K562 (cell line): Measurements from ENCODE around the gene KRTCAP2. TPM values are rescaled to one million over a fixed set of nuclear protein-coding genes. Genes with fewer than 3 reads are reported as not detected.

Experiments
- GTF2E2 ChIP-seq: fragments of 200-800 bp; sonication (Bioruptor generic); IDR thresholded peaks from 2 replicates; pipeline ENCODE4 v1.6.1; 2016; ENCODE audit warnings: missing genetic modification characterization, missing compliant biosample characterization
- MXI1 ChIP-seq: IDR thresholded peaks from 2 replicates; pipeline ENCODE4 v1.6.1; 2011; ENCODE audit warnings: low read depth, mild to moderate bottlenecking, improper control_type of control experiment, low read length
- XRCC4 ChIP-seq: IDR thresholded peaks from one replicate; pipeline ENCODE4 v1.6.1; 2011; ENCODE audit not compliant: insufficient read depth, insufficient read length; ENCODE audit errors: extremely low read depth
- ZNF408 ChIP-seq: fragments of 250-450 bp; sonication (Bioruptor Pico); IDR thresholded peaks from 2 replicates; pipeline ENCODE4 v1.4.0; 2020; ENCODE audit warnings: low read depth, mild to moderate bottlenecking, moderate library complexity
- polyA plus RNA-seq, 8 experiments: library from polyadenylated mRNA; depleted of rRNA in 4 of 8; stranded (reverse) in 5 of 8; unstranded in 3 of 8; fragments of >200 nt; fragmentation: Nextera tagmentation in 2 of 8; fragmentation: Illumina TruSeq in 1 of 8; extraction: Ambion mirVana in 2 of 8; extraction: Trizol in 1 of 8; gene quantifications; 2 replicates each; pipeline versions ENCODE4 v1.2.1 to v1.2.3, GENCODE V29; 2011 to 2014; ENCODE audit warnings: inconsistent platforms in 1 of 8, missing spikeins in 1 of 8
- total RNA-seq, 7 experiments: library from RNA; depleted of rRNA in 6 of 7; stranded (reverse); fragments of >200 nt in 6 of 7; fragmentation: Illumina TruSeq in 2 of 7; extraction: Trizol in 2 of 7; gene quantifications; 2 replicates each; pipeline versions ENCODE4 v1.2.1 to v1.2.3, GENCODE V29; 2011 to 2021; ENCODE audit warnings: low replicate concordance in 1 of 7
- TF ChIP-seq, protein P1 (sequence below): fragments of 450-650 bp; IDR thresholded peaks from 2 replicates; pipeline ENCODE4 v1.7.1; 2018; ENCODE audit warnings: mild to moderate bottlenecking, low read depth; ENCODE audit not compliant: partially characterized antibody
- TF ChIP-seq, protein P2 (sequence below): fragments of 450-650 bp; IDR thresholded peaks from 2 replicates; pipeline ENCODE4 v1.6.1; 2016; ENCODE audit warnings: antibody characterized with exemption

Gene KRTCAP2
- total and polyA plus RNA-seq, 9 of the 15 experiments (the other 6 are each of a cell fraction or from before 2014, with no cell fraction given), result 126 to 436 (median 244) TPM

GRCh38 chr1:155186067-155186793 is 13.1 kb upstream of the KRTCAP2 start (continued):
- TF ChIP-seq, protein P1, sequence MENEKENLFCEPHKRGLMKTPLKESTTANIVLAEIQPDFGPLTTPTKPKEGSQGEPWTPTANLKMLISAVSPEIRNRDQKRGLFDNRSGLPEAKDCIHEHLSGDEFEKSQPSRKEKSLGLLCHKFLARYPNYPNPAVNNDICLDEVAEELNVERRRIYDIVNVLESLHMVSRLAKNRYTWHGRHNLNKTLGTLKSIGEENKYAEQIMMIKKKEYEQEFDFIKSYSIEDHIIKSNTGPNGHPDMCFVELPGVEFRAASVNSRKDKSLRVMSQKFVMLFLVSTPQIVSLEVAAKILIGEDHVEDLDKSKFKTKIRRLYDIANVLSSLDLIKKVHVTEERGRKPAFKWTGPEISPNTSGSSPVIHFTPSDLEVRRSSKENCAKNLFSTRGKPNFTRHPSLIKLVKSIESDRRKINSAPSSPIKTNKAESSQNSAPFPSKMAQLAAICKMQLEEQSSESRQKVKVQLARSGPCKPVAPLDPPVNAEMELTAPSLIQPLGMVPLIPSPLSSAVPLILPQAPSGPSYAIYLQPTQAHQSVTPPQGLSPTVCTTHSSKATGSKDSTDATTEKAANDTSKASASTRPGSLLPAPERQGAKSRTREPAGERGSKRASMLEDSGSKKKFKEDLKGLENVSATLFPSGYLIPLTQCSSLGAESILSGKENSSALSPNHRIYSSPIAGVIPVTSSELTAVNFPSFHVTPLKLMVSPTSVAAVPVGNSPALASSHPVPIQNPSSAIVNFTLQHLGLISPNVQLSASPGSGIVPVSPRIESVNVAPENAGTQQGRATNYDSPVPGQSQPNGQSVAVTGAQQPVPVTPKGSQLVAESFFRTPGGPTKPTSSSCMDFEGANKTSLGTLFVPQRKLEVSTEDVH, result no peak
- TF ChIP-seq MXI1, result no peak
- TF ChIP-seq ZNF408 (CRISPR knock-in tag), result no peak
- no peak for TF ChIP-seq GTF2E2 (tag)
- no peak for TF ChIP-seq XRCC4
- TF ChIP-seq, protein P2, sequence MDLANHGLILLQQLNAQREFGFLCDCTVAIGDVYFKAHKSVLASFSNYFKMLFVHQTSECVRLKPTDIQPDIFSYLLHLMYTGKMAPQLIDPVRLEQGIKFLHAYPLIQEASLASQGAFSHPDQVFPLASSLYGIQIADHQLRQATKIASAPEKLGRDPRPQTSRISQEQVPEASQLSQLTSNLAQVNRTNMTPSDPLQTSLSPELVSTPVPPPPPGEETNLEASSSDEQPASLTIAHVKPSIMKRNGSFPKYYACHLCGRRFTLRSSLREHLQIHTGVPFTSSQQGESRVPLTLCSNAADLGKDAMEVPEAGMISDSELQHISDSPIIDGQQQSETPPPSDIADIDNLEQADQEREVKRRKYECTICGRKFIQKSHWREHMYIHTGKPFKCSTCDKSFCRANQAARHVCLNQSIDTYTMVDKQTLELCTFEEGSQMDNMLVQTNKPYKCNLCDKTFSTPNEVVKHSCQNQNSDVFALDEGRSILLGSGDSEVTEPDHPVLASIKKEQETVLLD, result no peak
